ENCODE measurements around the gene WNT5A.

- no peak for TF ChIP-seq CTCF (IDR thresholded peaks at IDR 0.05)
- no peak for TF ChIP-seq POLR2A (IDR thresholded peaks at IDR 0.05)
Measured at GRCh38 chr3:55452886-55453285, 34.2 kb downstream of the WNT5A start.

Measured in lower leg skin (tissue), 3 donors.